GM12864 (cell line): Measurements from ENCODE around the gene ELL2.

Experiments
- DNase-seq: peaks from one replicate; pipeline ENCODE4 v3.0.0-alpha.2; 2011; ENCODE audit warnings: low read depth
- H3K4me3 ChIP-seq: 2 replicates; pipeline ENCODE4 v1.5.1; 2011; ENCODE audit warnings: mild to moderate bottlenecking, low read depth, low read length, control low read depth
- TF ChIP-seq, protein P1 (sequence below): IDR thresholded peaks from 2 replicates; pipeline ENCODE4 v1.5.1; 2011; ENCODE audit warnings: low read depth, mild to moderate bottlenecking, moderate library complexity, low read length, control low read depth, inconsistent platforms; ENCODE audit errors: missing control alignments

The ELL2 gene

DNA sequence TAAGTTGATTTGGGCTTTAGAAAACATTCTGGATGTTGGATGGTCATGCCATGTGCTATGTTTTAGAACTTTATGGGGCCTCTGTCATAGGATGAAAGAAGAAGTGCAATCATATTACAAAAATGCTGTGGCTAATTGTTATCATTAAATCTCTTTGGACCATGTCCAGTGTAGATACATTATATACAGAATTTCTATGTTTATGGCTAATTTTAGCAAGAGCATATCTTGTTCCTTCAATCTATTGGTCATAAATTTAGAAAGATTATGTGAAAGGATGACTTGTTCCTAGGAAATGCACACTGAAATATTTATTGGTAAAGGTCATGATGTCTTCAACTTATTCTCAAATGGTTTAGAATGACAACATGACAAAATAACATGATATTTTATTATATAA, 42.4 kb upstream of the ELL2 start:
- DNase-seq, result no peak
- H3K4me3 ChIP-seq, result no peak overlapping the region
- TF ChIP-seq, protein P1, sequence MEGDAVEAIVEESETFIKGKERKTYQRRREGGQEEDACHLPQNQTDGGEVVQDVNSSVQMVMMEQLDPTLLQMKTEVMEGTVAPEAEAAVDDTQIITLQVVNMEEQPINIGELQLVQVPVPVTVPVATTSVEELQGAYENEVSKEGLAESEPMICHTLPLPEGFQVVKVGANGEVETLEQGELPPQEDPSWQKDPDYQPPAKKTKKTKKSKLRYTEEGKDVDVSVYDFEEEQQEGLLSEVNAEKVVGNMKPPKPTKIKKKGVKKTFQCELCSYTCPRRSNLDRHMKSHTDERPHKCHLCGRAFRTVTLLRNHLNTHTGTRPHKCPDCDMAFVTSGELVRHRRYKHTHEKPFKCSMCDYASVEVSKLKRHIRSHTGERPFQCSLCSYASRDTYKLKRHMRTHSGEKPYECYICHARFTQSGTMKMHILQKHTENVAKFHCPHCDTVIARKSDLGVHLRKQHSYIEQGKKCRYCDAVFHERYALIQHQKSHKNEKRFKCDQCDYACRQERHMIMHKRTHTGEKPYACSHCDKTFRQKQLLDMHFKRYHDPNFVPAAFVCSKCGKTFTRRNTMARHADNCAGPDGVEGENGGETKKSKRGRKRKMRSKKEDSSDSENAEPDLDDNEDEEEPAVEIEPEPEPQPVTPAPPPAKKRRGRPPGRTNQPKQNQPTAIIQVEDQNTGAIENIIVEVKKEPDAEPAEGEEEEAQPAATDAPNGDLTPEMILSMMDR, result no peak

DNA sequence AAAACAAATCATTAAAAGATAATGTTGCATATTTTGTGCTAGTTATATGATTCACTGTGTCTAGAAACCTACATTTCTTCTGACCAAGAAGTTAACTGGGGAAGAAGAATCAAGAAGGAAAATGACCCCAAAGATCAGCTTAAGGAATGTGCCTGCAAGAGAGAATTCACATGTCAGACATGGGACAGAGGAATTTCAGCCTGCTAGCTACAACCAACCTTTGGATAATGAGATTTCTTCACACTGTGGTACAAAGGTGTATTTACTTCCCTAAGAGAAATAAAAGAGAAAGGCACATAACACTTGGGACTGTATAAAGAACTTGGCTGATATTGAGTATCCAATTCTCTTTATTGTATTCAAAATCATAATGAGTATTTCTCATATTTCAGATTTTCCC, 39.6 kb upstream of the ELL2 start:
- no peak overlapping the region for H3K4me3 ChIP-seq
- no peak for DNase-seq
- TF ChIP-seq, protein P1, result no peak

DNA sequence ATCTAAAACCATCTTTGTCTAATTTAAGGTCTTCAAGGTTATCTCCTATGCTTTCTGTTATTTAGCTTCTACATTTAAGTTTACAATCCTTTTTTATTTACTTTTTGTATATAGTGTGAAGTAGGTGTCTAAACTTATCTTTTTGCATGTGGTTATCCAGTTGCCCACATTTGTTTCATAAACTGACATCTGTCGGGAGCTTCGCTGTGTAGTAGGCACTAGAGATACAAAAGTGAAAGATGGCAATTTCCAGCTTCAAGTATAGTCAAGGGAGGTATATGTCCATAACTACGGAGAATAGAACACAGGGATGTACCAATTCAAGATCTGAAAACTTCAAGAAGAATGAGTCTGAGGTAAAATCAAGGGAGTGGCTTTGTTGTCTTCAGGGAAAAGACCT, 38.7 kb upstream of the ELL2 start:
- no peak for DNase-seq
- TF ChIP-seq, protein P1, result no peak
- H3K4me3 ChIP-seq, result no peak overlapping the region

DNA sequence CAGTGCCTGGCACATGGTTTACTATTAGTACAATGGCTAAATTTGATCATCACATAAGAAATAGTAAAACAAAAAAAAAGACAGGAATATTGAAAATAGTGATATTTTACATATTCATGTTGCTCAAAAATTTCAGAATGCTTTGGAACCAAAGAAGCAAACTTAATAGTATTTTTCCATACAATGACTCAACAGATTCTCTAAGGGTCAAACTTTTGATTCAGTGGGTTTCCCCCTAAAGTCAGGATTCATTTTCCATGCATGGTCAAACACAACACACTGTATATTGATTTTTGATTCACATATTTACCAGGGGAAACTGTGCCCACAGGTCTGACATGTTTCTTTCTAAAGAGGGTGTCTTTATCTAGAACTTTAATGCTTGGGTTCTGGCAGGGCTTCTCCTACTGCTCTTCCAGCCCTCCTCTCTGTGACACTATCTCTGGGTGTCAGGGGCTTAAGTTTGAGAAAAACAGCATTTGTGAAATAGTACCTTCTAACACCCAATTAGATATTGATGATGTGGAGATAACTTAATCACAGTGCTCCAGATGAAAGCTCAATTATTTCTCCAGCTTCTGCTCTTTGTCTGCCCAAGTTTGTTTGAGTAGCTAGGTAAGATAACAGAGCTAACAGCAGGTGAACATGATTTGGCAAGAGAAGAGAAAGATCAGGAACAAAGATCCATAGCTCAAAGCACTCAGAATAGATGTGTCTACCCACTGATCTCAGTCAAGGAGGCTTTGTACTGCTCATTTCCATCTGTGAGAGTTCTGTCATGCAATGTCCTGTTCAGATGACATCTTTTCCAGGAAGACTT, 35.5 kb upstream of the ELL2 start:
- no peak for DNase-seq
- TF ChIP-seq, protein P1, result no peak
- H3K4me3 ChIP-seq, result no peak overlapping the region

DNA sequence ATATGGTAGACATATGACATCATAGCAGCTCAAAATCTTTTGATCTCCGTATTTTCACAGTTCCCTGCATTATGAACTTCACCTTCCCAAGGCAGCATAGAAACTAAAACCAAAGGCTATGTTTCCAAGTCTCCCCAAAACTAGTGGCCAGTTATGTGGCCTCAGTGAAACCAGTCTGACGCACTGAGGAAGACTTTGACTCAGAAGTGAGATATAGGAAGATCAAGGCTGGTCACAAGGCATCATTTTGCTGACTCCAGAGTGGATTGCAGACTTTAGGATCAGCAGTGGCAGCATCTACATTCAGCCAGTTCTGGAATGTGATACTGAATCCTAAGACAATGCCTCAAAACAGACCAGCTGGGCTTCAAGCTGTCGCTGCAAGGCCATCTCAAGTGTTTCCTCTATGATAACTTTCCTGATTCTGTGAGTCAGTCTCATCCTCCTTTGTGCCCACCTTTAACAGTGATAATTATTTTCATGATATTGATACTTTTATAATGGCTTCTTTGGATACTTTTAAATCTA, 34.4 kb upstream of the ELL2 start:
- no peak for DNase-seq
- H3K4me3 ChIP-seq, result no peak overlapping the region
- TF ChIP-seq, protein P1, result no peak

DNA sequence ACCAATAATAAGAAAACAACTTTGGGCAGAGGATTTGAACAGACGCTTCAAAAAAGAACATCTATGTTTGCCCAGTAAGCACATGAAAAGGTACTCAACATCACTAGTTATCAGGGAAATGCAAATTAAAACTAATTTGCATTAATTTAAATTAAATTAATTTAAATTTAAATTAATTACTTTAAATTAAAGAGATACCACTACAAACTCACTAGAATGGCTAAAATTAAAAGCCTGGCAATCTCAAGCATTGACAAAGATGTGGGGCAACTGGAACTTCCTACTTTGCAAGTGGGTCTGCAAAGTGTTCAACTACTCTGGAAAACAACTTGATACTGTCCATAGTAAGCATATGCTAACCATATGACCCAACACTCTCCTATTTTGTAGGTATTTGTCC, 32.1 kb upstream of the ELL2 start:
- H3K4me3 ChIP-seq, result no peak overlapping the region
- DNase-seq, result no peak
- TF ChIP-seq, protein P1, result no peak

DNA sequence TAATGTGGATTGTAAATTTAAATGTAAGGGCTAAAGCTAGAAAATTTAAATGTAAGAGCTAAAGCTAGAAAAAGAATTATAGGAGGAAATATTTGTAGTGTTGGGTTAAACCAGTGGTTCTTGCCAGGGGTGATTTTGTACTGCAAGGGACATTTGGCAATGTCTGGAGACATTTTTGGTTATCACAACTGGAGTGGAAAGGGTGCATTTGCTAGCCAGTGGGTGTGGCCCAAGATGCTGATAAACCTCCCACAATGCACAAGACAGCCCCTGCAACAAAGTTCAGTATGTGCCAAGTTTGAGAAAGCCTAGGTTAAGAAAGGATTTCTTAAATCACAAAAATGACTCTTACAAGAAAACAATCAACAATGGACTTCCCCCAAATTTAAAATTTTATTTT, 31.6 kb upstream of the ELL2 start:
- no peak overlapping the region for H3K4me3 ChIP-seq
- DNase-seq, result no peak
- TF ChIP-seq, protein P1, result no peak
